Omental fat pad (tissue), 4 donors: ENCODE measurements around the gene HSPH1. TPM values are rescaled to one million over a fixed set of nuclear protein-coding genes. Genes with fewer than 3 reads are reported as not detected.

Experiments used
- ATAC-seq: fragments of 150-250 bp; one replicate; pipeline ENCODE4 v1.9.1; 2016; ENCODE audit warnings: mild to moderate bottlenecking, moderate library complexity; ENCODE audit not compliant: low FRiP score
- DNase-seq: peaks from one replicate; pipeline ENCODE4 v3.0.0-alpha.2; 2019; ENCODE audit warnings: low spot score
- CTCF ChIP-seq, 3 donors: fragments of 450-650 bp; IDR thresholded peaks; one replicate each; pipeline ENCODE4 v1.5.1; 2016 to 2017; ENCODE audit warnings: antibody characterized with exemption in 3 of 3, mild to moderate bottlenecking in 3 of 3, moderate library complexity in 2 of 3
- total RNA-seq, 4 donors: library from RNA; depleted of rRNA; stranded (reverse); fragments of >200 nt; gene quantifications; one replicate each; pipeline ENCODE4 v1.1.0, GENCODE V29; 2016

The HSPH1 gene
- total RNA-seq, 4 donors from 2014 or later: 36.2 to 340 (median 66.4) TPM

GRCh38 chr13:31122143-31122542 lies 39.6 kb downstream of the HSPH1 start:
- ATAC-seq: no peak
- TF ChIP-seq CTCF (IDR thresholded peaks at IDR 0.05): no peak
- DNase-seq: no peak

GRCh38 chr13:31121379-31122140 lies 40.1 kb downstream of the HSPH1 start:
- no peak for TF ChIP-seq CTCF (IDR thresholded peaks at IDR 0.05)
- ATAC-seq (no peak), DNase-seq (no peak)

GRCh38 chr13:31119966-31120700 lies 41.6 kb downstream of the HSPH1 start:
- DNase-seq (no peak), ATAC-seq (no peak)
- no peak for TF ChIP-seq CTCF (IDR thresholded peaks at IDR 0.05)

- DNase-seq (no peak), ATAC-seq (no peak)
- TF ChIP-seq CTCF (IDR thresholded peaks at IDR 0.05): no peak
Observed at GRCh38 chr13:31119526-31119925, 42.2 kb downstream of the HSPH1 start.

GRCh38 chr13:31116224-31116623 lies 45.5 kb downstream of the HSPH1 start:
- TF ChIP-seq CTCF (IDR thresholded peaks at IDR 0.05): no peak
- no peak for DNase-seq
- no peak for ATAC-seq

GRCh38 chr13:31115616-31116015 lies 46.1 kb downstream of the HSPH1 start:
- TF ChIP-seq CTCF (IDR thresholded peaks at IDR 0.05): no peak

GRCh38 chr13:31114641-31115040 lies 47.1 kb downstream of the HSPH1 start:
- no peak for ATAC-seq
- TF ChIP-seq CTCF (IDR thresholded peaks at IDR 0.05): no peak

More at GRCh38 chr13:31115616-31116015, 46.1 kb downstream of the HSPH1 start:
- ATAC-seq: no peak
- no peak for DNase-seq

More at GRCh38 chr13:31114641-31115040, 47.1 kb downstream of the HSPH1 start:
- no peak for DNase-seq
